T-helper 2 cell treated with Interferon-gamma antibody and Interleukin-4, amounts not matched to agents 5 μg/mL and 100 μg/mL, for 36 hours (primary cell): ENCODE data around the gene PHETA2.

Experiments used
- DNase-seq: peaks from one replicate; pipeline ENCODE4 v3.0.0; 2021; ENCODE audit warnings: low spot score
- H3K27ac Mint-ChIP-seq: one replicate; pipeline ENCODE4 v1.8.0; 2021; ENCODE audit warnings: mild to moderate bottlenecking, mixed read lengths
- H3K27me3 Mint-ChIP-seq: one replicate; pipeline ENCODE4 v1.8.0; 2021; ENCODE audit warnings: low read depth, mixed read lengths
- H3K36me3 Mint-ChIP-seq: one replicate; pipeline ENCODE4 v1.8.0; 2021; ENCODE audit warnings: low read depth, mixed read lengths
- H3K4me1 Mint-ChIP-seq: one replicate; pipeline ENCODE4 v1.8.0; 2021; ENCODE audit warnings: low read depth, mixed read lengths
- H3K4me3 Mint-ChIP-seq: one replicate; pipeline ENCODE4 v1.8.0; 2022; ENCODE audit warnings: mild to moderate bottlenecking, moderate library complexity, mixed read lengths
- H3K9me3 Mint-ChIP-seq: one replicate; pipeline ENCODE4 v1.8.0; 2021; ENCODE audit warnings: mixed read lengths

PHETA2 gene, protein sequence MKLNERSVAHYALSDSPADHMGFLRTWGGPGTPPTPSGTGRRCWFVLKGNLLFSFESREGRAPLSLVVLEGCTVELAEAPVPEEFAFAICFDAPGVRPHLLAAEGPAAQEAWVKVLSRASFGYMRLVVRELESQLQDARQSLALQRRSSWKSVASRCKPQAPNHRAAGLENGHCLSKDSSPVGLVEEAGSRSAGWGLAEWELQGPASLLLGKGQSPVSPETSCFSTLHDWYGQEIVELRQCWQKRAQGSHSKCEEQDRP

GRCh38 chr22:42074132-42074811 is at the start of gene PHETA2:
TSS of gene PHETA2 (plus strand) at chr22:42074248. CDS start at chr22:42077294, 3,046 bp downstream.
- Mint-ChIP-seq H3K27ac (peak within 1 kb of the TSS; percentile 79), H3K4me1 (peaks cover 38% of the 10 kb centered on the region), H3K27me3 (no peaks in the 10 kb centered on the region), H3K36me3 (no peaks in the 10 kb centered on the region), H3K9me3 (no peaks in the 10 kb centered on the region), H3K4me3 (peak within 1 kb of the TSS; percentile 76)
- DNase-seq: peak; percentile 52

DNA sequence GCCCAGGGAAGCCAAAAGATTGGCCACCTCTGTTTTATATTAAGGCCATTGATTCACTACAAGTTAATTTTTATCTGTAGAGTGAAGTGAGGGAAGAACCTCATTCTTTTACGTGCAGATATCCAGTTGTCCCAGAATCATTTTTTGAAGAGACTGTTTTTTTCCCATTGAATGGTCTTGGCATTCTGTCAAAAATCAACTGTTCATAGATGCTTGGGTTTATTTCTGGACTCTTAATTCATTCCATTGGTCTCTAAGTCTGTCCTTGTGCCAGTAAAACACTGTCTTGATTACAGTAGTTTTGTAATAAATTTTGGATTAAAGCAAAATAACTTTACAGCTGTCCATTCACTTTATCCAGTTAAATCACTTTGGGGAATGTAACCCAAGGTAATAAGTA is 48.6 kb upstream of the PHETA2 start:
- H3K27me3 Mint-ChIP-seq: no peaks in the 10 kb centered on the region
- peaks cover 15% of the 10 kb centered on the region for H3K36me3 Mint-ChIP-seq
- H3K4me3 Mint-ChIP-seq: no peak overlapping the region
- DNase-seq: no peak
- H3K9me3 Mint-ChIP-seq: peaks cover 3% of the 10 kb centered on the region
- no peak overlapping the region for H3K27ac Mint-ChIP-seq
- peaks cover 19% of the 10 kb centered on the region for H3K4me1 Mint-ChIP-seq

DNA sequence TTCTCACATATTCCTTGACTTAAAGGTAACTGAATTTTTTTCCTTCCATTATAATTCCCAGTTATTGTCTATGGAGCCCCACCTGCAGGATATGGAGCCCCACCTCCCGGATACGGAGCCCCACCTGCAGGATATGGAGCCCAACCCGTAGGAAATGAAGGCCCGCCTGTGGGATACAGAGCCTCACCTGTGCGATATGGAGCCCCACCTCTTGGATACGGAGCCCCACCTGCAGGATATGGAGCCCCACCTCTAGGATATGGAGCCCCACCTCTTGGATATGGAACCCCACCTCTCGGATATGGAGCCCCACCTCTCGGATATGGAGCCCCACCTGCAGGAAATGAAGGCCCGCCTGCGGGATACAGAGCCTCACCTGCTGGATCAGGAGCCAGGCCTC is 47.3 kb upstream of the PHETA2 start:
- Mint-ChIP-seq H3K4me1 (peaks cover 28% of the 10 kb centered on the region), H3K4me3 (no peak overlapping the region), H3K36me3 (peaks cover 18% of the 10 kb centered on the region), H3K9me3 (peaks cover 3% of the 10 kb centered on the region), H3K27me3 (no peaks in the 10 kb centered on the region), H3K27ac (no peak overlapping the region)
- no peak for DNase-seq

- Mint-ChIP-seq H3K4me1 (peaks cover 26% of the 10 kb centered on the region), H3K27me3 (peaks cover 5% of the 10 kb centered on the region), H3K36me3 (peaks cover 22% of the 10 kb centered on the region), H3K27ac (no peak overlapping the region), H3K4me3 (no peak overlapping the region), H3K9me3 (peaks cover 25% of the 10 kb centered on the region)
- no peak for DNase-seq
These were observed 40.5 kb upstream of the PHETA2 start for GRCh38 chr22:42033263-42034181.

DNA sequence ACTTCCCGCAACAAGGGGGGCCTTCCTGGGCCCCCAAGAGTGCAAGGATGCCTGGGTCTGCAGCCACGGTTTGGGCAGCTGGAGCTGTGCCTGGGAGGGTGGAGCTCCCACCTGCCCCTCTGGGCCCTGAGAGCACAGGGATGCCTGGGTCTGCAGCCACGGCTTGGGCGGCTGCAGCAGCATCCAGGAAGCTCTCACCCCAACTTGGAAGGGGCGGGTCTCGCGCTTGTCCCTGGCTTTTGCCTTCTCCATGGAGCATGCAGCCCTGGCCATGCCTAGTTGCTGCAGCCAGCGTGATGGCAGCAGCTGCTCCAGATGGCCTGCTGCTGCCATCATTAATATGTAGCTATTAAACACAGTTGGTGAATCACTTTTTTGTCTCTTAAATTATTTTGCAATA is 38.8 kb upstream of the PHETA2 start:
- Mint-ChIP-seq H3K4me3 (no peak overlapping the region), H3K27me3 (peaks cover 5% of the 10 kb centered on the region), H3K4me1 (peaks cover 24% of the 10 kb centered on the region), H3K9me3 (peaks cover 29% of the 10 kb centered on the region), H3K27ac (no peak overlapping the region), H3K36me3 (peaks cover 21% of the 10 kb centered on the region)
- DNase-seq: no peak

DNA sequence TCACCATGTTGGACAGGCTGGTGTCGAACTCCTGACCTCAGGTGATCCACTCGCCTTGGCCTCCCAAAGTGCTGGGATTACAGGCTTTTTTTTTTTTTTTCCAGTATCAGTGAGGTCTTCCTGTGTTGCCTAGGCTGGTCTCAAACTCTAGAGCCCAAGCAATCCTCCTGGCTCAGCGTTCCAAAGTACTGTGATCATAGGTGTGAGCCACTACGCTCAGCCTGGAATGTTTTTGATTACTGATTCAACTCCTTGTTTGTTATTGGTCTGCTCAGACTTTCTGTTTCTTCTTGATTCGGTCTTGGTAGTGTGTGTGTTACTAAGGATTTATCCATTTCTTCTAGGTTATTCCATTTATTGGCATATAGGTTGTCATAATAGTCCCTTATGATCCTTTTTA is 34.8 kb upstream of the PHETA2 start:
- H3K36me3 Mint-ChIP-seq: peaks cover 31% of the 10 kb centered on the region
- no peak overlapping the region for H3K4me3 Mint-ChIP-seq
- peaks cover 6% of the 10 kb centered on the region for H3K4me1 Mint-ChIP-seq
- peaks cover 5% of the 10 kb centered on the region for H3K27me3 Mint-ChIP-seq
- no peak for DNase-seq
- H3K9me3 Mint-ChIP-seq: peaks cover 45% of the 10 kb centered on the region
- no peak overlapping the region for H3K27ac Mint-ChIP-seq

GRCh38 chr22:42041784-42042183 is 32.3 kb upstream of the PHETA2 start:
- H3K4me1 Mint-ChIP-seq: peaks cover 3% of the 10 kb centered on the region
- peaks cover 33% of the 10 kb centered on the region for H3K9me3 Mint-ChIP-seq
- H3K27me3 Mint-ChIP-seq: peaks cover 5% of the 10 kb centered on the region
- DNase-seq: no peak
- no peak overlapping the region for H3K27ac Mint-ChIP-seq
- H3K4me3 Mint-ChIP-seq: no peak overlapping the region
- peaks cover 26% of the 10 kb centered on the region for H3K36me3 Mint-ChIP-seq

GRCh38 chr22:42050641-42051180 is 23.3 kb upstream of the PHETA2 start:
- H3K36me3 Mint-ChIP-seq: peaks cover 3% of the 10 kb centered on the region
- no peaks in the 10 kb centered on the region for H3K27me3 Mint-ChIP-seq
- DNase-seq: no peak
- H3K9me3 Mint-ChIP-seq: peaks cover 2% of the 10 kb centered on the region
- no peak overlapping the region for H3K4me3 Mint-ChIP-seq
- H3K4me1 Mint-ChIP-seq: no peaks in the 10 kb centered on the region
- no peak overlapping the region for H3K27ac Mint-ChIP-seq

DNA sequence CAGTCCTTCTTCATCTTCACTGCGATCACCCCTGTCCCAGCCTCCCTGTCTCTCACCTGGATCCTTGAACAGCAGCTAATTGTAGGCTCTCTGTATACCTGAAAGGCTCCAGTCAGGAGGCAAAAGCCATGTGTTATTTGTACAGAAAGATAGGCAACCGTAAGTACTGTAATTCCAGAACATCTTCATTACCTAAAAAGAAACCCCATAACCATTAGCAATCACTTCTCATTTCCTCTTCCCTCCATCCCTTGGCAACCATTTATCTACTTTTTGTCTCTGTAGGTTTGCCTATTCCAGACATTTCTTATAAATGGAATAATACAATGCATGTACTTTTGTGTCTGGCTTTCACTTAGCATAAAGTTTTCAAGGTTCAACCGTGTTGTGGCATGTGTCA is 21.3 kb upstream of the PHETA2 start:
- Mint-ChIP-seq H3K27me3 (no peaks in the 10 kb centered on the region), H3K36me3 (peaks cover 17% of the 10 kb centered on the region), H3K27ac (peak overlapping the region; percentile 16), H3K9me3 (peaks cover 21% of the 10 kb centered on the region), H3K4me3 (no peak overlapping the region), H3K4me1 (no peaks in the 10 kb centered on the region)
- no peak for DNase-seq

DNA sequence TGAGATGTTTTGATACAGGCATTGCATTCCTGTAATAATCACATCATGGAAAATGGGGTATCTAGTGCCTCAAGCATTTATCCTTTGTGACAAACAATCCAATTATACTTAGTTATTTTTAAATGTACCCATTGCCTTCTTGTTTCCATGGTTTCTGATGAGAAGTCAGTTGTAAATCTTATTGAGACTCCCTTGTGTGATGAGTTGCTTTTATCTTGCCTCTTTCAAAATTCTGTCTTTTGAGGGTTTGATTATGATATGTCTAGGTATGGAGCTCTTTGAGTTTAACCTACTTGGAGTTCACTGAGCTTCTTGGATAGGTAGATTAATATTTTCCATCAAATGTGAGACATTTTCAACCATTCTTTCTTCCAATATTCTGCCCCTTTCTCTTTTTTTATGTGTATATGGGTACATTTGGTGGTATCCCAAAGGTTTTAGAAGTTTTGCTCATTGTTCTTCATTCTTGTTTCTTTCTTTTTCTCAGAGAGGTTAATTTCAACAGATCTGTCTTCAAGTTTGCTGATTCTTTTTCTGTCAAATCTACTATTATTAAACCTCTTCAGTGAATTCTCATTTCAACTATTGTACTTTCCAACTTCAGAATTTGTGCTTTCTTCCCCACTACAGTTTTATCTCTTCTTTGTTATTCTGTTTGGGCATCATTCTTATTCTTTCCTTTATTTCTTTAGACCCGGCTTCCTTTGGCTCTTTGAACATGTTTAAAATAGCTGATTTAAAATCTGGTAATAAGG is 17.1 kb upstream of the PHETA2 start:
- Mint-ChIP-seq H3K27me3 (no peaks in the 10 kb centered on the region), H3K4me3 (no peak overlapping the region), H3K4me1 (no peaks in the 10 kb centered on the region), H3K9me3 (peaks cover 34% of the 10 kb centered on the region), H3K27ac (no peak overlapping the region), H3K36me3 (peaks cover 54% of the 10 kb centered on the region)
- no peak for DNase-seq

GRCh38 chr22:42060489-42060888 is 13.6 kb upstream of the PHETA2 start:
- peaks cover 34% of the 10 kb centered on the region for H3K9me3 Mint-ChIP-seq
- H3K27ac Mint-ChIP-seq: no peak overlapping the region
- no peaks in the 10 kb centered on the region for H3K27me3 Mint-ChIP-seq
- DNase-seq: no peak
- H3K4me1 Mint-ChIP-seq: no peaks in the 10 kb centered on the region
- H3K4me3 Mint-ChIP-seq: no peak overlapping the region
- H3K36me3 Mint-ChIP-seq: peaks cover 76% of the 10 kb centered on the region

DNA sequence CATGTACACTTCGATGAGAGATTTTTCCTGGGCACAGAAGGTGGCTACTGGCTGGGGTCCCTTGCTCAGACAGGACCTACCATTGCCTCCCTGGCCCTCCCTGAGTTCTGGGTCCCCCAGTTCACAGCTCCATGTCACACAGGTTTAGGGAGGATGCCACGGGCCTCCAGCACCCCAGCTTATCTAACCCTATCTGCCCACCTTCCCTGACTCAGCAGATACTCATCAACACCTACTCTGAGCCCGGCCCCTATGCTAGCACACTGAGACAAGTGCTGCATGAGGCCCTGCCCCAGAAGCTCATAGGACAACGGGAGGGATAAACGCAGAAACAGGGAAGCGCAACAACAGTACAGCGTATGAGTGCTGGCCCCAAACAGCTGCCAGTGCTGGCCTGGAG is 13.0 kb upstream of the PHETA2 start:
- Mint-ChIP-seq H3K27me3 (no peaks in the 10 kb centered on the region), H3K4me1 (no peaks in the 10 kb centered on the region), H3K4me3 (no peak overlapping the region), H3K27ac (no peak overlapping the region), H3K9me3 (peaks cover 29% of the 10 kb centered on the region), H3K36me3 (peaks cover 76% of the 10 kb centered on the region)
- DNase-seq: no peak

- H3K36me3 Mint-ChIP-seq: peaks cover 74% of the 10 kb centered on the region
- H3K4me1 Mint-ChIP-seq: no peaks in the 10 kb centered on the region
- H3K27me3 Mint-ChIP-seq: no peaks in the 10 kb centered on the region
- DNase-seq: no peak
- H3K9me3 Mint-ChIP-seq: peaks cover 14% of the 10 kb centered on the region
- no peak overlapping the region for H3K4me3 Mint-ChIP-seq
- no peak overlapping the region for H3K27ac Mint-ChIP-seq
These were observed 11.4 kb upstream of the PHETA2 start for GRCh38 chr22:42062506-42063170.
